Fibroblast of skin of right biceps (primary cell): Measurements from ENCODE around the gene KERA.

ENCODE experiments used
- DNase-seq: peaks from one replicate; pipeline ENCODE4 v3.0.0-alpha.2; 2013

The KERA gene

GRCh38 chr12:91072931-91073330, 15.1 kb upstream of the KERA start:
- no peak for DNase-seq

- DNase-seq = no peak
These were observed 13.1 kb upstream of the KERA start for GRCh38 chr12:91070936-91071335.

GRCh38 chr12:91065396-91065795, 7.6 kb upstream of the KERA start:
- no peak for DNase-seq

GRCh38 chr12:91064640-91065039, 6.8 kb upstream of the KERA start:
- DNase-seq = no peak

- no peak for DNase-seq
These were observed 3.3 kb upstream of the KERA start for GRCh38 chr12:91061091-91061490.

- no peak for DNase-seq
These were observed 1.4 kb upstream of the KERA start for GRCh38 chr12:91059211-91059610.

- peak; percentile 3 for DNase-seq
These were observed 962 bp upstream of the KERA start for GRCh38 chr12:91058786-91059185.

GRCh38 chr12:91056488-91056887, 1.3 kb downstream of the KERA start:
- DNase-seq = no peak

- DNase-seq = peak; percentile 44
These were observed 1.8 kb downstream of the KERA start for GRCh38 chr12:91055976-91056375.

GRCh38 chr12:91053951-91054715, 3.7 kb downstream of the KERA start:
- DNase-seq = peak; percentile 88

GRCh38 chr12:91052026-91052425, 5.8 kb downstream of the KERA start:
- DNase-seq = no peak

GRCh38 chr12:91044586-91044985, 13.2 kb downstream of the KERA start:
- no peak for DNase-seq

GRCh38 chr12:91043408-91043807, 14.4 kb downstream of the KERA start:
- DNase-seq = no peak

- peak; percentile 8 for DNase-seq
These were observed 17.6 kb downstream of the KERA start for GRCh38 chr12:91040096-91040755.

GRCh38 chr12:91037276-91037675, 20.5 kb downstream of the KERA start:
- peak; percentile 69 for DNase-seq

- DNase-seq = no peak
These were observed 24.6 kb downstream of the KERA start for GRCh38 chr12:91033251-91033650.

- DNase-seq = peak; percentile 92
These were observed 34.4 kb downstream of the KERA start for GRCh38 chr12:91023326-91024004.

GRCh38 chr12:91021076-91021475, 36.7 kb downstream of the KERA start:
- no peak for DNase-seq

GRCh38 chr12:91019455-91019854, 38.4 kb downstream of the KERA start:
- no peak for DNase-seq

- DNase-seq = no peak
These were observed 40.1 kb downstream of the KERA start for GRCh38 chr12:91017511-91018263.

GRCh38 chr12:91017043-91017442, 40.8 kb downstream of the KERA start:
- no peak for DNase-seq

GRCh38 chr12:91009319-91009950, 48.4 kb downstream of the KERA start:
- no peak for DNase-seq
